ENCODE data around the gene ZNRF3.

GRCh38 chr22:28984482-28985158 lies 101.2 kb downstream of the ZNRF3 start:
- TF ChIP-seq CTCF (IDR thresholded peaks at IDR 0.05; ENCODE audit: poor library complexity, severe bottlenecking) (no peak), POLR2AphosphoS5 (IDR thresholded peaks at IDR 0.05) (no peak), SMC3 (conservative IDR thresholded peaks at IDR 0.05; ENCODE audit: poor library complexity) (no peak), EP300 (conservative IDR thresholded peaks at IDR 0.05; ENCODE audit: poor library complexity, severe bottlenecking) (no peak), MXI1 (conservative IDR thresholded peaks at IDR 0.05; ENCODE audit: poor library complexity, severe bottlenecking) (no peak), TAF1 (IDR thresholded peaks at IDR 0.05; ENCODE audit: low read depth) (no peak), EZH2 (IDR thresholded peaks at IDR 0.05; ENCODE audit: borderline replicate concordance, insufficient read depth, low read length, poor library complexity, severe bottlenecking) (no peak)
- TF ChIP-seq, protein P1, sequence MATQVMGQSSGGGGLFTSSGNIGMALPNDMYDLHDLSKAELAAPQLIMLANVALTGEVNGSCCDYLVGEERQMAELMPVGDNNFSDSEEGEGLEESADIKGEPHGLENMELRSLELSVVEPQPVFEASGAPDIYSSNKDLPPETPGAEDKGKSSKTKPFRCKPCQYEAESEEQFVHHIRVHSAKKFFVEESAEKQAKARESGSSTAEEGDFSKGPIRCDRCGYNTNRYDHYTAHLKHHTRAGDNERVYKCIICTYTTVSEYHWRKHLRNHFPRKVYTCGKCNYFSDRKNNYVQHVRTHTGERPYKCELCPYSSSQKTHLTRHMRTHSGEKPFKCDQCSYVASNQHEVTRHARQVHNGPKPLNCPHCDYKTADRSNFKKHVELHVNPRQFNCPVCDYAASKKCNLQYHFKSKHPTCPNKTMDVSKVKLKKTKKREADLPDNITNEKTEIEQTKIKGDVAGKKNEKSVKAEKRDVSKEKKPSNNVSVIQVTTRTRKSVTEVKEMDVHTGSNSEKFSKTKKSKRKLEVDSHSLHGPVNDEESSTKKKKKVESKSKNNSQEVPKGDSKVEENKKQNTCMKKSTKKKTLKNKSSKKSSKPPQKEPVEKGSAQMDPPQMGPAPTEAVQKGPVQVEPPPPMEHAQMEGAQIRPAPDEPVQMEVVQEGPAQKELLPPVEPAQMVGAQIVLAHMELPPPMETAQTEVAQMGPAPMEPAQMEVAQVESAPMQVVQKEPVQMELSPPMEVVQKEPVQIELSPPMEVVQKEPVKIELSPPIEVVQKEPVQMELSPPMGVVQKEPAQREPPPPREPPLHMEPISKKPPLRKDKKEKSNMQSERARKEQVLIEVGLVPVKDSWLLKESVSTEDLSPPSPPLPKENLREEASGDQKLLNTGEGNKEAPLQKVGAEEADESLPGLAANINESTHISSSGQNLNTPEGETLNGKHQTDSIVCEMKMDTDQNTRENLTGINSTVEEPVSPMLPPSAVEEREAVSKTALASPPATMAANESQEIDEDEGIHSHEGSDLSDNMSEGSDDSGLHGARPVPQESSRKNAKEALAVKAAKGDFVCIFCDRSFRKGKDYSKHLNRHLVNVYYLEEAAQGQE (IDR thresholded peaks at IDR 0.05; ENCODE audit: borderline replicate concordance), result no peak
